K562 (cell line): Measurements from ENCODE around the gene TMEM191C. TPM values are rescaled to one million over a fixed set of nuclear protein-coding genes. Genes with fewer than 3 reads are reported as not detected.

Experiments
- ATAC-seq: fragments of 200-7000 bp; cut with Tn5 transposase; 3 replicates; pipeline ENCODE4 v1.9.1; 2020; ENCODE audit warnings: moderate library complexity
- BruUV-seq: library from RNA; stranded (reverse); fragments of 400-500 nt; replicated peaks from 2 replicates; lab custom pipeline; 2021; lab: Mats Ljungman, UMichigan
- CTCF ChIA-PET: fragments of 300-600 bp; formaldehyde crosslinking; extraction: SDS; loops from one replicate; lab custom pipeline; 2021; ENCODE audit warnings: low intra/inter-chr PET ratio; lab: Yijun Ruan, JAX
- POLR2A ChIA-PET: fragments of 300-600, 350-650 bp; sonication (Branson Sonifier 250); formaldehyde crosslinking; extraction: SDS; loops from one replicate; lab custom pipeline; 2021; ENCODE audit warnings: antibody characterized with exemption, inconsistent platforms; lab: Yijun Ruan, JAX
- DNase-seq, 4 experiments: peaks; one replicate each; pipeline versions ENCODE4 v3.0.0 to v3.0.0-alpha.2; 2011 to 2018; ENCODE audit warnings: low spot score in 3 of 4, mixed read lengths in 3 of 4; ENCODE audit errors: extremely low read depth in 1 of 4
- FAIRE-seq: peaks from 2 replicates; lab custom pipeline; 2011; peaks lifted over from hg19 to GRCh38; lab: Jason Lieb, UNC
- H2AFZ ChIP-seq: 2 replicates; pipeline ENCODE4 v1.6.0; 2011; ENCODE audit warnings: low read depth, low read length, control low read depth, inconsistent platforms
- H3K27ac ChIP-seq: fragments of 200-600 bp; 3 replicates; pipeline ENCODE4 v1.8.0; 2011; ENCODE audit warnings: low read depth, mild to moderate bottlenecking, control low read depth, inconsistent platforms, low read length, moderate library complexity, mixed read lengths; ENCODE audit errors: extremely low read depth
- H3K27me3 ChIP-seq, 2 experiments: fragments of 300-600 bp in 1 of 2; 2 replicates in 1 of 2; 3 replicates in 1 of 2; pipeline versions ENCODE4 v1.6.0 to v1.8.0; 2011; ENCODE audit warnings: inconsistent platforms in 2 of 2, low read length in 2 of 2, mild to moderate bottlenecking in 1 of 2, mixed read lengths in 1 of 2, moderate library complexity in 1 of 2; ENCODE audit not compliant: control insufficient read depth in 2 of 2, insufficient read depth in 2 of 2
- H3K36me3 ChIP-seq: fragments of 300-600 bp; 3 replicates; pipeline ENCODE4 v1.8.0; 2011; ENCODE audit warnings: mild to moderate bottlenecking, low read length, inconsistent platforms; ENCODE audit not compliant: control insufficient read depth, insufficient read depth
- H3K4me1 ChIP-seq, 2 experiments: fragments of 200-600 bp in 1 of 2; replicated peaks in 1 of 2; 2 replicates in 1 of 2; 3 replicates in 1 of 2; pipeline versions ENCODE4 v1.5.1 to v1.8.0; 2011; ENCODE audit warnings: inconsistent platforms in 2 of 2, low read length in 2 of 2, mild to moderate bottlenecking in 1 of 2, mixed read lengths in 1 of 2, moderate library complexity in 1 of 2; ENCODE audit not compliant: control insufficient read depth in 2 of 2, insufficient read depth in 2 of 2
- H3K4me2 ChIP-seq: 2 replicates; pipeline ENCODE4 v1.6.1; 2011; ENCODE audit warnings: low read length, control low read depth, inconsistent platforms, mixed read lengths; ENCODE audit not compliant: insufficient read depth
- H3K4me3 ChIP-seq: fragments of 200-600 bp; sonication (generic), shearing (Covaris generic); 2 replicates; pipeline ENCODE4 v1.5.1; 2016; ENCODE audit warnings: control low read depth, inconsistent platforms
- H3K79me2 ChIP-seq: fragments of 200-600 bp; 3 replicates; pipeline ENCODE4 v1.8.0; 2011; ENCODE audit warnings: low read length, inconsistent platforms; ENCODE audit not compliant: control insufficient read depth, insufficient read depth
- H3K9ac ChIP-seq, 2 experiments: 2 replicates each; pipeline versions ENCODE4 v1.6.0 to v1.6.1; 2011; ENCODE audit warnings: low read depth in 2 of 2, low read length in 2 of 2, control low read depth in 1 of 2, inconsistent platforms in 1 of 2, mild to moderate bottlenecking in 1 of 2, mixed read lengths in 1 of 2; ENCODE audit not compliant: insufficient read depth in 1 of 2
- H3K9me1 ChIP-seq: one replicate; pipeline ENCODE4 v1.6.0; 2011; ENCODE audit warnings: inconsistent platforms, mild to moderate bottlenecking, low read length, moderate library complexity; ENCODE audit not compliant: control insufficient read depth, insufficient read depth
- H3K9me3 ChIP-seq: replicated peaks from 2 replicates; pipeline ENCODE4 v1.5.1; 2011; ENCODE audit warnings: low read depth, low read length, inconsistent platforms; ENCODE audit not compliant: control insufficient read depth, insufficient read depth
- H4K20me1 ChIP-seq: replicated peaks from 2 replicates; pipeline ENCODE4 v1.6.1; 2011; ENCODE audit warnings: low read length, inconsistent platforms, mixed read lengths; ENCODE audit not compliant: control insufficient read depth, insufficient read depth
- CBFA2T3 ChIP-seq: fragments of 450-650 bp; IDR thresholded peaks from 2 replicates; pipeline ENCODE4 v1.6.1; 2017
- DMBX1 ChIP-seq: fragments of 250-450 bp; sonication (Bioruptor Pico); IDR thresholded peaks from 2 replicates; pipeline ENCODE4 v1.8.0; 2022; ENCODE audit warnings: inconsistent platforms, mild to moderate bottlenecking, moderate library complexity, borderline replicate concordance
- HDAC1 ChIP-seq, 2 experiments: fragments of 450-650 bp; IDR thresholded peaks; 2 replicates each; pipeline ENCODE4 v1.6.1; 2016 to 2017; ENCODE audit warnings: inconsistent platforms in 1 of 2, mild to moderate bottlenecking in 1 of 2, moderate library complexity in 1 of 2
- MGA ChIP-seq: fragments of 450-650 bp; IDR thresholded peaks from 2 replicates; pipeline ENCODE4 v1.6.1; 2016; ENCODE audit warnings: mild to moderate bottlenecking, moderate library complexity
- NR2C1 ChIP-seq, 2 experiments: fragments of 450-650 bp; IDR thresholded peaks; 2 replicates each; pipeline ENCODE4 v1.6.1; 2017; ENCODE audit warnings: mild to moderate bottlenecking in 2 of 2, antibody characterized with exemption in 1 of 2, inconsistent platforms in 1 of 2, missing compliant biosample characterization in 1 of 2, missing genetic modification characterization in 1 of 2
- RBM15 ChIP-seq: fragments of 200-400 bp; formaldehyde crosslinking; IDR thresholded peaks from 2 replicates; pipeline ENCODE4 v1.6.1; 2018; ENCODE audit warnings: mild to moderate bottlenecking, low read length, moderate library complexity; ENCODE audit not compliant: insufficient read depth
- SNRNP70 ChIP-seq: fragments of 200-400 bp; formaldehyde crosslinking; optimal IDR thresholded peaks from 2 replicates; pipeline ENCODE3; 2017; ENCODE audit warnings: low read depth, low read length
- ZSCAN32 ChIP-seq: fragments of 450-650 bp; formaldehyde crosslinking; IDR thresholded peaks from 2 replicates; pipeline ENCODE4 v1.4.0; 2020; ENCODE audit warnings: mild to moderate bottlenecking, moderate library complexity
- WGBS: fragments of 100-300 bp; shearing (Covaris generic); methylation state at CpG from one replicate; pipeline ENCODE4 v1.1.6; 2016; ENCODE audit warnings: low coverage, mixed read lengths; ENCODE audit not compliant: insufficient coverage; ENCODE audit errors: missing lambda C conversion rate; 5-methylcytosine and 5-hydroxymethylcytosine counted together
- in situ Hi-C: fragments of 300-500 bp; cut with MboI; formaldehyde crosslinking; loops from 4 replicates; pipeline ENCODE4 v1.15.0; 2018; ENCODE audit warnings: inconsistent platforms, mixed read lengths
- intact Hi-C: fragments of 100-400 bp; cut with micrococcal nuclease; formaldehyde crosslinking; loops from 2 replicates; pipeline ENCODE4 v1.14.2; 2022
- polyA plus RNA-seq, 8 experiments: library from polyadenylated mRNA; depleted of rRNA in 4 of 8; stranded (reverse) in 5 of 8; unstranded in 3 of 8; fragments of >200 nt; fragmentation: Nextera tagmentation in 2 of 8; fragmentation: Illumina TruSeq in 1 of 8; extraction: Ambion mirVana in 2 of 8; extraction: Trizol in 1 of 8; gene quantifications; 2 replicates each; pipeline versions ENCODE4 v1.2.1 to v1.2.3, GENCODE V29; 2011 to 2014; ENCODE audit warnings: inconsistent platforms in 1 of 8, missing spikeins in 1 of 8
- total RNA-seq, 7 experiments: library from RNA; depleted of rRNA in 6 of 7; stranded (reverse); fragments of >200 nt in 6 of 7; fragmentation: Illumina TruSeq in 2 of 7; extraction: Trizol in 2 of 7; gene quantifications; 2 replicates each; pipeline versions ENCODE4 v1.2.1 to v1.2.3, GENCODE V29; 2011 to 2021; ENCODE audit warnings: low replicate concordance in 1 of 7
- TF ChIP-seq, protein P1 (sequence below): fragments of 250-450 bp; sonication (Bioruptor Pico); IDR thresholded peaks from 2 replicates; pipeline ENCODE4 v1.5.1; 2021; ENCODE audit warnings: mild to moderate bottlenecking

The TMEM191C gene
- total and polyA plus RNA-seq, 9 of the 15 experiments (the other 6 are each of a cell fraction or from before 2014, with no cell fraction given) = 0.15 to 7.1 (median 1.1) TPM

DNA sequence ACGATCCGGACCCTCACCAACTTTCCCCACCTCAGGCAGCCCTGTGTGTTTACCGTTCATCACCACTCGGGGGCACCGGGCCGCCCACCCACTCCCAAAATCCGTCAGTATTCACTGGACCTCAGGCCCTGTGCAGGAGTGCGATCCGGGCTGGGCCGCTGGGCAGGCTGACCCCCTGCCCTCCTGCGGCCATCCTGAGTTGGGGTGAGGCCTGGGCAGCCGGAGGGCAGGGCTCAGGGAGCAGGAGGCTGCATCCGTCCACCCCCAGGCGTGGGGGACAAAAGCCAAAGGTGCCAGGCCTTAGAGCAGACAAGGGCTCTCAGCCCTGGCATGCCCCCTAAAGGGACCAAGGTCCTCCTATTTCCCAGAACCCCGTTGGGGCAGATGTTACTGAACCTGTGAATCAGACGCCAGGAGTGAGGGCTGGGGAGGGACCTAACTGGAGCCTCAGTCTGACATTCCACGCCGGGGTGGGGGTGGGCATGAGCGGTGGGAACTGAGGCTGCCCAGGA, 16.8 kb upstream of the TMEM191C start:
- Histone ChIP-seq H3K9me1 (peaks cover 25% of the 10 kb centered on the region), H3K27ac (no peak overlapping the region), H3K36me3 (peaks cover 50% of the 10 kb centered on the region), H3K9me3 (no peaks in the 10 kb centered on the region), H4K20me1 (peaks cover 54% of the 10 kb centered on the region; the same call in 1 of the 2 replicates), H3K79me2 (peaks cover 22% of the 10 kb centered on the region; the same call in 2 of the 3 replicates), H3K4me2 (no peak overlapping the region), H2AFZ (no peak overlapping the region), H3K27me3 (no peaks in the 10 kb centered on the region), H3K4me3 (no peak overlapping the region), H3K9ac (peak overlapping the region in 1 of 2 experiments; percentile 73; a peak in 2 of 4 replicates), H3K4me1 (peaks cover 0 to 59% of the 10 kb centered on the region in 2 experiments; a peak in 3 of 5 replicates)
- ATAC-seq = peak; percentile 7
- POLR2A ChIA-PET = no interaction called here
- CTCF ChIA-PET = no interaction called here
- in situ Hi-C loops (loop anchor here (5.0 to 10.0 kb wide), 4 partner anchors 38 to 176 kb away; no protein-coding TSS in a partner anchor), intact Hi-C loops (no loop called here)
- no peak for FAIRE-seq
- no peak for DNase-seq
- no TSS peak for BruUV-seq
- 76% methylated on average over 19 of the region's 19 CpGs for WGBS
- TF ChIP-seq, protein P1, sequence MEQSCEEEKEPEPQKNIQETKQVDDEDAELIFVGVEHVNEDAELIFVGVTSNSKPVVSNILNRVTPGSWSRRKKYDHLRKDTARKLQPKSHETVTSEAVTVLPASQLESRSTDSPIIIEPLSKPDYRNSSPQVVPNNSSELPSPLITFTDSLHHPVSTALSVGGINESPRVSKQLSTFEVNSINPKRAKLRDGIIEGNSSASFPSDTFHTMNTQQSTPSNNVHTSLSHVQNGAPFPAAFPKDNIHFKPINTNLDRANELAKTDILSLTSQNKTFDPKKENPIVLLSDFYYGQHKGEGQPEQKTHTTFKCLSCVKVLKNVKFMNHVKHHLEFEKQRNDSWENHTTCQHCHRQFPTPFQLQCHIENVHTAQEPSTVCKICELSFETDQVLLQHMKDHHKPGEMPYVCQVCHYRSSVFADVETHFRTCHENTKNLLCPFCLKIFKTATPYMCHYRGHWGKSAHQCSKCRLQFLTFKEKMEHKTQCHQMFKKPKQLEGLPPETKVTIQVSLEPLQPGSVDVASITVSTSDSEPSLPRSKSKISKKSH (CRISPR knock-in tag) = no peak
- TF ChIP-seq NR2C1 (IDR thresholded peaks at IDR 0.05) (no peak), NR2C1 (tag; IDR thresholded peaks at IDR 0.05) (no peak), CBFA2T3 (no peak), MGA (no peak), RBM15 (no peak), DMBX1 (CRISPR knock-in tag) (no peak), ZSCAN32 (no peak), SNRNP70 (no peak), HDAC1 (IDR thresholded peaks at IDR 0.05) (no peak)
